ENCODE results near the gene PGC.

DNA sequence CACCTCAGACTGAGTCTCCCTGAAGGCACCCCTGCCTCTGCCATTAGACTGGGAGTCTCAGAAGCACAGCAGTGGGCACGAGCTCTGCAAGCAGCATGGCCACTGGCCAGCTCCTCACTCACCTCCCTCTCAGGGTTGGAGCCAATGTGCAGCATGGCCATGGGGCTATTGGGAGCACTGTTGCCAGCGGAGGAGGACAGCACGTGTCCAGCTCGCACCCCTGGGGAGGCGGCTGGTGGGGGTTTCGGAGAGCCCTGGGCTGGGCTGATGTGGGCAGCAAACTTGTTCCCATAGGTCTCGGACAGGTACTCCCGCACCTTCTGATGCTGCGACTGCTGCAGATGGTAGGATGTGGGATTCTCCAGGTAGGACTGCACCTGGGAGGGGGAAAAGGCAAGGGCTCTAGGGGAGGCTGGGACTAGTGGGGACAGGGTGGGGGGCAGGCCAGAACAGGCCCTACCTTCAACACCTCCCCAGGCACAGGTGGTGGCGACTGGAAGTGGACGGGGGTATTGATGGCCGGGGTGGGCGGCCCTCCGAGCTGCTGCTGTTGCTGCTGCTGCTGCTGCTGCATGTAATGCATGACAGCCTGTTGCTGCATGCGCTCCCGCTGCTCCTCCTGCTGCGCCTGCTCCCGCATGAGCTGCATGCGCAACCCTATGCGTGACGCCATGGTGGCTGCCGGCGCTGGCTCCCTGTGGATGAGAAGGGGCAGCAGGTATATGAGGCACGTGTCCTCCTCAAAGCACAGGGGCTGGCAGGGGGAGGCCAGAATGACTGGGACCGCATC is 56.5 kb downstream of the PGC start:
- TF ChIP-seq, protein P1, sequence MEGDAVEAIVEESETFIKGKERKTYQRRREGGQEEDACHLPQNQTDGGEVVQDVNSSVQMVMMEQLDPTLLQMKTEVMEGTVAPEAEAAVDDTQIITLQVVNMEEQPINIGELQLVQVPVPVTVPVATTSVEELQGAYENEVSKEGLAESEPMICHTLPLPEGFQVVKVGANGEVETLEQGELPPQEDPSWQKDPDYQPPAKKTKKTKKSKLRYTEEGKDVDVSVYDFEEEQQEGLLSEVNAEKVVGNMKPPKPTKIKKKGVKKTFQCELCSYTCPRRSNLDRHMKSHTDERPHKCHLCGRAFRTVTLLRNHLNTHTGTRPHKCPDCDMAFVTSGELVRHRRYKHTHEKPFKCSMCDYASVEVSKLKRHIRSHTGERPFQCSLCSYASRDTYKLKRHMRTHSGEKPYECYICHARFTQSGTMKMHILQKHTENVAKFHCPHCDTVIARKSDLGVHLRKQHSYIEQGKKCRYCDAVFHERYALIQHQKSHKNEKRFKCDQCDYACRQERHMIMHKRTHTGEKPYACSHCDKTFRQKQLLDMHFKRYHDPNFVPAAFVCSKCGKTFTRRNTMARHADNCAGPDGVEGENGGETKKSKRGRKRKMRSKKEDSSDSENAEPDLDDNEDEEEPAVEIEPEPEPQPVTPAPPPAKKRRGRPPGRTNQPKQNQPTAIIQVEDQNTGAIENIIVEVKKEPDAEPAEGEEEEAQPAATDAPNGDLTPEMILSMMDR (IDR thresholded peaks at IDR 0.05; ENCODE audit: control extremely low read depth in 1 of 3, insufficient read depth in 1 of 3, low read depth in 1 of 3, low read length in 3 of 3), result no peak
- TF ChIP-seq TCF12 (IDR thresholded peaks at IDR 0.05; ENCODE audit: low read depth, low read length) (no peak), CHD2 (IDR thresholded peaks at IDR 0.05; ENCODE audit: low read length) (no peak), POLR2A (IDR thresholded peaks at IDR 0.05; ENCODE audit: control extremely low read depth in 1 of 2, low read depth in 2 of 2, low read length in 2 of 2) (no peak), NRF1 (IDR thresholded peaks at IDR 0.05; ENCODE audit: low read depth, low read length) (no peak)

All from H1 (cell line).